Gastroesophageal sphincter (tissue), 4 donors: ENCODE data around the gene CHDH. TPM values are rescaled to one million over a fixed set of nuclear protein-coding genes. Genes with fewer than 3 reads are reported as not detected.

Experiments used
- ATAC-seq: fragments of 150-250 bp; one replicate; pipeline ENCODE4 v1.9.1; 2016; ENCODE audit warnings: mild to moderate bottlenecking, moderate library complexity
- H3K27ac ChIP-seq, 4 donors: fragments of 200-600 bp; sonication (generic) in 3 of 4; 1 replicate in 3 of 4; 2 replicates in 1 of 4; pipeline ENCODE4 v1.5.1; 2016 to 2019
- H3K27me3 ChIP-seq: fragments of 200-600 bp; sonication (generic); one replicate; pipeline ENCODE4 v1.5.1; 2019
- H3K36me3 ChIP-seq, 2 donors: fragments of 200-600 bp; sonication (generic); one replicate each; pipeline ENCODE4 v1.5.1; 2019; ENCODE audit warnings: control low read depth in 1 of 2
- H3K4me1 ChIP-seq, 3 donors: fragments of 200-600 bp; sonication (generic); 1 replicate in 2 of 3; 2 replicates in 1 of 3; pipeline ENCODE4 v1.5.1; 2016 to 2019; ENCODE audit warnings: control low read depth in 2 of 3
- H3K4me3 ChIP-seq, 2 donors: fragments of 200-600 bp; sonication (generic); one replicate each; pipeline ENCODE4 v1.5.1; 2019; ENCODE audit warnings: mild to moderate bottlenecking in 1 of 2, moderate library complexity in 1 of 2
- H3K9me3 ChIP-seq, 3 donors: fragments of 200-600 bp; sonication (generic); one replicate each; pipeline ENCODE4 v1.5.1; 2017 to 2019; ENCODE audit warnings: control low read depth in 2 of 3
- CTCF ChIP-seq, 4 experiments: fragments of 200-600 bp in 2 of 4; fragments of 450-650 bp in 2 of 4; sonication (generic) in 1 of 4; IDR thresholded peaks; one replicate each; pipeline ENCODE4 v1.5.1; 2017 to 2019; ENCODE audit warnings: antibody characterized with exemption in 4 of 4, mild to moderate bottlenecking in 2 of 4, moderate library complexity in 2 of 4
- EP300 ChIP-seq: sonication (generic); formaldehyde crosslinking; IDR thresholded peaks from one replicate; pipeline ENCODE4 v1.6.1; 2017; ENCODE audit warnings: antibody characterized with exemption, mild to moderate bottlenecking
- POLR2A ChIP-seq, 2 donors: fragments of 450-650 bp; IDR thresholded peaks; one replicate each; pipeline ENCODE4 v1.6.1; 2017; ENCODE audit warnings: antibody characterized with exemption in 2 of 2, mild to moderate bottlenecking in 2 of 2, moderate library complexity in 1 of 2
- POLR2AphosphoS5 ChIP-seq: sonication (generic); formaldehyde crosslinking; IDR thresholded peaks from one replicate; pipeline ENCODE4 v1.6.1; 2017; ENCODE audit warnings: antibody characterized with exemption
- WGBS, 2 donors: methylation state at CpG; one replicate each; pipeline ENCODE4 v1.1.5; 2018; ENCODE audit warnings: low coverage in 1 of 2; 5-methylcytosine and 5-hydroxymethylcytosine counted together
- total RNA-seq, 4 donors: library from RNA; depleted of rRNA; stranded (reverse); fragments of >200 nt; gene quantifications; one replicate each; pipeline ENCODE4 v1.1.0, GENCODE V29; 2016

CHDH gene
- total RNA-seq, 4 donors from 2014 or later, result 0.78 to 13.1 (median 4.0) TPM

- H3K4me1 ChIP-seq, result no peaks in the 10 kb centered on the region
- no peak overlapping the region for H3K27ac ChIP-seq
- H3K27me3 ChIP-seq, result no peaks in the 10 kb centered on the region
- TF ChIP-seq CTCF (IDR thresholded peaks at IDR 0.05), result no peak
- no peak for TF ChIP-seq EP300
- no peak for TF ChIP-seq POLR2A (IDR thresholded peaks at IDR 0.05)
- no peak for TF ChIP-seq POLR2AphosphoS5
- H3K4me3 ChIP-seq, result no peak overlapping the region
- 83% methylated on average over 1 of the region's 4 CpGs; no CpG with 5 or more reads in 1 of the 2 donors for WGBS, 2 donors
- peaks cover 0 to 18% of the 10 kb centered on the region in 2 donors for H3K36me3 ChIP-seq
- ATAC-seq, result no peak
- no peaks in the 10 kb centered on the region for H3K9me3 ChIP-seq
Measured at GRCh38 chr3:53815067-53815466, 31.2 kb downstream of the CHDH start.

- no peak for TF ChIP-seq POLR2A (IDR thresholded peaks at IDR 0.05)
- no peak for TF ChIP-seq POLR2AphosphoS5
- TF ChIP-seq CTCF (IDR thresholded peaks at IDR 0.05), result no peak
- no peak for TF ChIP-seq EP300
- H3K36me3 ChIP-seq, result peaks cover 0 to 8% of the 10 kb centered on the region in 2 donors
- WGBS, 2 donors, result 79 to 92% methylated on average over 6 to 10 of the region's 10 CpGs
Measured at GRCh38 chr3:53813876-53814275, 32.3 kb downstream of the CHDH start.

GRCh38 chr3:53813229-53813628 is 33.0 kb downstream of the CHDH start:
- TF ChIP-seq EP300 (no peak), POLR2A (IDR thresholded peaks at IDR 0.05) (no peak), CTCF (IDR thresholded peaks at IDR 0.05) (no peak), POLR2AphosphoS5 (no peak)
- peaks cover 0 to 8% of the 10 kb centered on the region in 2 donors for H3K36me3 ChIP-seq

More at GRCh38 chr3:53813876-53814275, 32.3 kb downstream of the CHDH start:
- Histone ChIP-seq H3K27ac (no peak overlapping the region), H3K4me3 (no peak overlapping the region), H3K4me1 (no peaks in the 10 kb centered on the region), H3K9me3 (no peaks in the 10 kb centered on the region), H3K27me3 (no peaks in the 10 kb centered on the region)
- no peak for ATAC-seq

GRCh38 chr3:53812434-53812833 is 33.8 kb downstream of the CHDH start:
- no peak for TF ChIP-seq POLR2A (IDR thresholded peaks at IDR 0.05)
- no peak for TF ChIP-seq EP300
- no peak for TF ChIP-seq POLR2AphosphoS5
- TF ChIP-seq CTCF (IDR thresholded peaks at IDR 0.05), result no peak

More at GRCh38 chr3:53813229-53813628, 33.0 kb downstream of the CHDH start:
- Histone ChIP-seq H3K9me3 (no peaks in the 10 kb centered on the region), H3K4me3 (no peak overlapping the region), H3K27me3 (no peaks in the 10 kb centered on the region), H3K27ac (no peak overlapping the region), H3K4me1 (no peaks in the 10 kb centered on the region)
- WGBS, 2 donors, result 97 to 100% methylated on average over 2 to 4 of the region's 5 CpGs
- ATAC-seq, result no peak

GRCh38 chr3:53811143-53811927 is 34.9 kb downstream of the CHDH start:
- no peaks in the 10 kb centered on the region for H3K27me3 ChIP-seq
- H3K4me3 ChIP-seq, result no peak overlapping the region
- H3K9me3 ChIP-seq, result no peaks in the 10 kb centered on the region
- no peaks in the 10 kb centered on the region for H3K36me3 ChIP-seq
- H3K4me1 ChIP-seq, result peaks cover 0 to 5% (median 0%) of the 10 kb centered on the region in 3 donors
- TF ChIP-seq POLR2AphosphoS5, result no peak
- TF ChIP-seq CTCF (IDR thresholded peaks at IDR 0.05), result no peak
- no peak for TF ChIP-seq POLR2A (IDR thresholded peaks at IDR 0.05)
- no peak for TF ChIP-seq EP300
- no peak overlapping the region for H3K27ac ChIP-seq
- 87 to 93% methylated on average over 7 to 15 of the region's 24 CpGs for WGBS, 2 donors
- ATAC-seq, result no peak

More at GRCh38 chr3:53812434-53812833, 33.8 kb downstream of the CHDH start:
- no peaks in the 10 kb centered on the region for H3K4me1 ChIP-seq
- ATAC-seq, result no peak
- H3K27me3 ChIP-seq, result no peaks in the 10 kb centered on the region
- H3K36me3 ChIP-seq, result peaks cover 0 to 2% of the 10 kb centered on the region in 2 donors
- no peak overlapping the region for H3K27ac ChIP-seq
- no peak overlapping the region for H3K4me3 ChIP-seq
- no peaks in the 10 kb centered on the region for H3K9me3 ChIP-seq
- WGBS, 2 donors, result 60 to 75% methylated on average over 2 to 3 of the region's 4 CpGs
